Glutamatergic neuron (in vitro differentiated cells): ENCODE results near the gene GRAMD2B. TPM values are rescaled to one million over a fixed set of nuclear protein-coding genes. Genes with fewer than 3 reads are reported as not detected.

Experiments
- DNase-seq: peaks from one replicate; pipeline ENCODE4 v3.0.0; 2022
- H3K27ac Mint-ChIP-seq: one replicate; pipeline ENCODE4 v1.8.0; 2020; ENCODE audit warnings: mild to moderate bottlenecking, mixed read lengths, inconsistent platforms; ENCODE audit not compliant: unreplicated experiment
- H3K27me3 Mint-ChIP-seq: one replicate; pipeline ENCODE4 v1.8.0; 2020; ENCODE audit warnings: mild to moderate bottlenecking, moderate library complexity, mixed read lengths, inconsistent platforms; ENCODE audit not compliant: unreplicated experiment
- H3K36me3 Mint-ChIP-seq: one replicate; pipeline ENCODE4 v1.8.0; 2020; ENCODE audit warnings: mild to moderate bottlenecking, mixed read lengths, inconsistent platforms; ENCODE audit not compliant: unreplicated experiment
- H3K4me1 Mint-ChIP-seq: one replicate; pipeline ENCODE4 v1.8.0; 2020; ENCODE audit warnings: mild to moderate bottlenecking, low read depth, mixed read lengths, inconsistent platforms; ENCODE audit not compliant: unreplicated experiment
- H3K4me3 Mint-ChIP-seq: one replicate; pipeline ENCODE4 v1.8.0; 2020; ENCODE audit warnings: mild to moderate bottlenecking, mixed read lengths, inconsistent platforms; ENCODE audit not compliant: unreplicated experiment
- H3K9me3 Mint-ChIP-seq: one replicate; pipeline ENCODE4 v1.8.0; 2020; ENCODE audit warnings: mild to moderate bottlenecking, moderate library complexity, mixed read lengths, inconsistent platforms; ENCODE audit not compliant: unreplicated experiment
- total RNA-seq: library from RNA; stranded (reverse); fragmentation: NEBNext Ultra II Directional; extraction: Animal tissue kit (Norgen Biotek cat#: 25700); gene quantifications from one replicate; pipeline ENCODE4 v1.2.1, GENCODE V29; 2021; ENCODE audit not compliant: unreplicated experiment
- TF ChIP-seq, protein P1 (sequence below): fragments of 200-600 bp; sonication (generic); IDR thresholded peaks from one replicate; pipeline ENCODE4 v1.5.0; 2021; ENCODE audit not compliant: partially characterized antibody, unreplicated experiment

Gene GRAMD2B
- total RNA-seq, 1 donor from 2014 or later = 0.69 TPM

DNA sequence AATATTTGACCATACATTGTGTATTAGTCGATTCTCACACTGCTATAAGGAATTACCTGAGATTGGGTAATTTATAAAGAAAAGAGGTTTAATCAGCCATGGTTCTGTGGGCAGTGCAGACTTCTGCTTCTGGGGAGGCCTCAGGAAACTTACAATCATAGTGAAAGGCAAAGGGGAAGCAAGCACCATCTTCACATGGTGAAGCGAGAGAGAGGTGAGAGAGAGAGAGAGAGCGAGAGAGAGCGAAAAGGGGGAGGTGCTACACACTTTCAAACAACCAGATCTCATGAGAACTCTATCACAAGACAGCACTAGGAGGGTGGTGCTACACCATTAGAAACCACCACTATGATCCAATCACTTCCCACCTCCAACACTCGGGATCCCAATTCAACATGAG lies 4.1 kb upstream of the GRAMD2B start:
- H3K36me3 Mint-ChIP-seq = no peaks in the 10 kb centered on the region
- H3K27ac Mint-ChIP-seq = no peak overlapping the region
- H3K4me1 Mint-ChIP-seq = no peaks in the 10 kb centered on the region
- H3K27me3 Mint-ChIP-seq = peaks cover 3% of the 10 kb centered on the region
- no peak overlapping the region for H3K4me3 Mint-ChIP-seq
- H3K9me3 Mint-ChIP-seq = peaks cover 1% of the 10 kb centered on the region
- TF ChIP-seq, protein P1, sequence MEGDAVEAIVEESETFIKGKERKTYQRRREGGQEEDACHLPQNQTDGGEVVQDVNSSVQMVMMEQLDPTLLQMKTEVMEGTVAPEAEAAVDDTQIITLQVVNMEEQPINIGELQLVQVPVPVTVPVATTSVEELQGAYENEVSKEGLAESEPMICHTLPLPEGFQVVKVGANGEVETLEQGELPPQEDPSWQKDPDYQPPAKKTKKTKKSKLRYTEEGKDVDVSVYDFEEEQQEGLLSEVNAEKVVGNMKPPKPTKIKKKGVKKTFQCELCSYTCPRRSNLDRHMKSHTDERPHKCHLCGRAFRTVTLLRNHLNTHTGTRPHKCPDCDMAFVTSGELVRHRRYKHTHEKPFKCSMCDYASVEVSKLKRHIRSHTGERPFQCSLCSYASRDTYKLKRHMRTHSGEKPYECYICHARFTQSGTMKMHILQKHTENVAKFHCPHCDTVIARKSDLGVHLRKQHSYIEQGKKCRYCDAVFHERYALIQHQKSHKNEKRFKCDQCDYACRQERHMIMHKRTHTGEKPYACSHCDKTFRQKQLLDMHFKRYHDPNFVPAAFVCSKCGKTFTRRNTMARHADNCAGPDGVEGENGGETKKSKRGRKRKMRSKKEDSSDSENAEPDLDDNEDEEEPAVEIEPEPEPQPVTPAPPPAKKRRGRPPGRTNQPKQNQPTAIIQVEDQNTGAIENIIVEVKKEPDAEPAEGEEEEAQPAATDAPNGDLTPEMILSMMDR = no peak
- DNase-seq = no peak

DNA sequence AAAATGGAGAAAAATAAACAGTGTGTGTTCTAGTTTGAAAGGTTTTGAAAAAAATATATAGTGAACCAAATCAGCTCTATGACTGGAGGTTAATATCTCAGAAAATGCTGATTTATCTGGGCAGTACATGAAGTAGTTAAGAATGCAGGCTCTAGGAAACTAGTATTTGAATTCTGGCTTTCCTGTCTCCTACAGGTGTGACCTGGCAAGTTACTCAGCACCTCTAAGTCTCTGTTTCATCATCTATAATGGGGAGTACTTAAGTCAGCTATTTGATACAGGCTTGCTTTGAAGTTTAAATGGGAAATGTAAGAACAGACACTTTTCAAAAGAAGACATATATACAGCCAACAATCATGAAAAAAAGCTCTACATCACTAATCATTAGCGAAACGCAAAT lies 5.2 kb downstream of the GRAMD2B start:
- H3K27me3 Mint-ChIP-seq = peaks cover 1% of the 10 kb centered on the region
- H3K36me3 Mint-ChIP-seq = no peaks in the 10 kb centered on the region
- no peak overlapping the region for H3K4me3 Mint-ChIP-seq
- H3K27ac Mint-ChIP-seq = no peak overlapping the region
- DNase-seq = no peak
- peaks cover 3% of the 10 kb centered on the region for H3K4me1 Mint-ChIP-seq
- TF ChIP-seq, protein P1 = no peak
- H3K9me3 Mint-ChIP-seq = no peaks in the 10 kb centered on the region

DNA sequence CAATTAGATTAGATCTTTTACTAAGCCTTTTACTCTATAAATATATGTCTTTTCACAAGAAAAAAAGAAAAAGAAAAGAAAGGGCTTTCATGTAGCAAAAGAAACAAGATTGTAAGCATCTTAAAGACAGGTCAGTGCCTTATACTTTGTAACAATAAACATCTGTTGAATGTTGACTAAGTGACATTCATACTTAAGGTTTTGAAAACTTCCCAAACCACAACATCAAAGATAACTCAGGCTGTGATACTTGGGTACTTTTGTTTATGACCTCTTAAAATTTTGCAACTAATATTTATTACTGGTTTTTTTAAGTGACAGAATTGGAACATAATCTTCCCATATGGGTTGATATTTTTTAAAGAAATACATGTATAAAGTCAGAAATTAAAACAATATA lies 7.4 kb downstream of the GRAMD2B start:
- no peaks in the 10 kb centered on the region for H3K9me3 Mint-ChIP-seq
- H3K4me3 Mint-ChIP-seq = no peak overlapping the region
- H3K4me1 Mint-ChIP-seq = peaks cover 3% of the 10 kb centered on the region
- no peak for DNase-seq
- H3K27ac Mint-ChIP-seq = no peak overlapping the region
- no peaks in the 10 kb centered on the region for H3K27me3 Mint-ChIP-seq
- no peaks in the 10 kb centered on the region for H3K36me3 Mint-ChIP-seq
- TF ChIP-seq, protein P1 = no peak

DNA sequence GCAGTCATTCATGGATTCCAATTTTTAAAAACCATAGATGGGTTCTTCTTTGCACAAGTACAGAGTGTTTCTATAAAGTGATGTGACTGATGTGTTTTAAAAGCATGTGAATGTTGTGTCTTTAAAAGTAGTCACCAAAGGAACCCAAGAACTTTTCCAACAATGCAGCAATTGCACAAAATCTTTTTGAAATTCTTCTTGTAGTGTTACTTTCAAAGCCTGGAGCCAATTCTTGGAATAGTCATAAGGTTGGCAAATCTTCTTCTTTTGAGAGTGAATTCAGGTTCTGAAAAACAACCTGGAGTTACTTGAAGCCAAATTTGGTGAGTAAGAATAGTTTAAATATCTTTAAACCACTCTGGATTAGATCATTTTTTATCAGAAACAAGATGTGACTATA lies 10.5 kb downstream of the GRAMD2B start:
- H3K9me3 Mint-ChIP-seq = no peaks in the 10 kb centered on the region
- TF ChIP-seq, protein P1 = no peak
- H3K4me1 Mint-ChIP-seq = no peaks in the 10 kb centered on the region
- H3K27me3 Mint-ChIP-seq = no peaks in the 10 kb centered on the region
- H3K4me3 Mint-ChIP-seq = no peak overlapping the region
- no peak for DNase-seq
- no peak overlapping the region for H3K27ac Mint-ChIP-seq
- no peaks in the 10 kb centered on the region for H3K36me3 Mint-ChIP-seq

- no peaks in the 10 kb centered on the region for H3K9me3 Mint-ChIP-seq
- no peak for DNase-seq
- no peaks in the 10 kb centered on the region for H3K27me3 Mint-ChIP-seq
- H3K36me3 Mint-ChIP-seq = no peaks in the 10 kb centered on the region
- TF ChIP-seq, protein P1 = no peak
- no peak overlapping the region for H3K4me3 Mint-ChIP-seq
- H3K4me1 Mint-ChIP-seq = no peaks in the 10 kb centered on the region
- no peak overlapping the region for H3K27ac Mint-ChIP-seq
These were observed 12.1 kb downstream of the GRAMD2B start for GRCh38 chr5:126435261-126435660.
